ENCODE results near the gene VTA1. TPM values are rescaled to one million over a fixed set of nuclear protein-coding genes. Genes with fewer than 3 reads are reported as not detected.

VTA1 gene
- total and polyA plus RNA-seq, 3 donors from 2014 or later: 32.3 to 40.7 (median 40.7) TPM

DNA sequence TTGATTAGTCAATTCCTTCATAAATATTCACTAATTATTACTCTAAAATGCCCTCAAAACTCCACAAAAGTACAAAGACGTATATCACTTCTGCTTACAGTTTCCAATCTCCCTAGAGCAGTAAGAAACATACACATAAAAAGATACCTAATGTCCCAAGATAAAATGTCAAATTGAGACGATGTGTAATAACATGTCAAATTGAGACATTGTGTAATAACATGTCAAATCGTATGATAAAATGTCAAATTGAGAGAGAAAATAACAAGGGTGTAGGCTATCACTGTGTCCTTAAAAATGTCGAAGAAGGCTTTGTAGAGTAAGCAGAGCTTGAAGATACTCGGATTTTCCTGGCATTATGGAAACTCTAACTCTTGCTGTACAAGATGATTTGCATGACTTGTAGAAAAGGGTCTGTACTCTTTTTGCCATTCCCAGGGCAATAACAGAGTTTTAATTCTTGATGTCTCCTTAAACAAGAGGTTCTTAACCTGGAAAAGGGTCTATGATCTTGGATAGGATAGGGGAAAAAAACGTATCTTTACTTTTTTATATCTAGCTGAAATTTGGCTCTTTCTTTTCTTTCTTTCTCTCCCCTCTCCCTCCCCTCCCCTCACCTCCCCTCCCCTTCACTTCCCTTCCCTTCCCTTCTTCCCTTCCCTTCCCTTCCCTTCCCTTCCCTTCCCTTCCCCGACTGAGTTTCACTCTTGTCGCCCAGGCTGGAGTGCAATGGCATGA, 87.1 kb downstream of the VTA1 start:
- intact Hi-C loops (cut with DNase I; ENCODE audit: low total_unique reads): no loop called here
- Histone ChIP-seq H3K4me3 (no peak overlapping the region), H3K9me3 (no peaks in the 10 kb centered on the region), H3K36me3 (ENCODE audit: low read depth, missing control alignments) (no peaks in the 10 kb centered on the region), H3K4me1 (no peaks in the 10 kb centered on the region), H3K27me3 (no peaks in the 10 kb centered on the region), H3K27ac (no peak overlapping the region)
- DNase-seq: no peak
- TF ChIP-seq, protein P1, sequence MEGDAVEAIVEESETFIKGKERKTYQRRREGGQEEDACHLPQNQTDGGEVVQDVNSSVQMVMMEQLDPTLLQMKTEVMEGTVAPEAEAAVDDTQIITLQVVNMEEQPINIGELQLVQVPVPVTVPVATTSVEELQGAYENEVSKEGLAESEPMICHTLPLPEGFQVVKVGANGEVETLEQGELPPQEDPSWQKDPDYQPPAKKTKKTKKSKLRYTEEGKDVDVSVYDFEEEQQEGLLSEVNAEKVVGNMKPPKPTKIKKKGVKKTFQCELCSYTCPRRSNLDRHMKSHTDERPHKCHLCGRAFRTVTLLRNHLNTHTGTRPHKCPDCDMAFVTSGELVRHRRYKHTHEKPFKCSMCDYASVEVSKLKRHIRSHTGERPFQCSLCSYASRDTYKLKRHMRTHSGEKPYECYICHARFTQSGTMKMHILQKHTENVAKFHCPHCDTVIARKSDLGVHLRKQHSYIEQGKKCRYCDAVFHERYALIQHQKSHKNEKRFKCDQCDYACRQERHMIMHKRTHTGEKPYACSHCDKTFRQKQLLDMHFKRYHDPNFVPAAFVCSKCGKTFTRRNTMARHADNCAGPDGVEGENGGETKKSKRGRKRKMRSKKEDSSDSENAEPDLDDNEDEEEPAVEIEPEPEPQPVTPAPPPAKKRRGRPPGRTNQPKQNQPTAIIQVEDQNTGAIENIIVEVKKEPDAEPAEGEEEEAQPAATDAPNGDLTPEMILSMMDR (IDR thresholded peaks at IDR 0.05): no peak
- no peak for TF ChIP-seq POLR2A (IDR thresholded peaks at IDR 0.05)
- WGBS, 2 donors: 85 to 87% methylated on average over 8 of the region's 8 CpGs

DNA sequence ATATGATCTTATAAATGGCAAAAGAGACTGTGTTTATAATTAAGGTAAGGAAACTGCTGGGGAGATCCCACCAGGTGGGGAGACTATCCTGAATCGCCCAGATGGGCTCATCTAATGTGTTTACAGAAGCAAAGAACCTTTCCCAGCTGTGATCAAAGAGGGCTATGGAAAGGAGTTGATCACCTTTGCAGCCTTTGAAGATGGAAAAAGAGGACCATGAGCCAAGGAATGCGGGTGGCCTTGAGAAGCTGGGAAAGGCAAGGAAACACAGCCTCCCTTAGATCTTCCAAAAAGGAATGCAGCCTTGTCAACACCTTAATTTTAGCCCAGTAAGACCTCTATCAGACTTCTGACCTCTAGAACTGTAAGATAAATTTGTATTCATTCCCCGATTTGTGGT, 88.2 kb downstream of the VTA1 start:
- WGBS, 2 donors: 35 to 51% methylated on average over 3 of the region's 3 CpGs
- intact Hi-C loops (cut with DNase I; ENCODE audit: low total_unique reads): no loop called here
- H3K9me3 ChIP-seq: no peaks in the 10 kb centered on the region

DNA sequence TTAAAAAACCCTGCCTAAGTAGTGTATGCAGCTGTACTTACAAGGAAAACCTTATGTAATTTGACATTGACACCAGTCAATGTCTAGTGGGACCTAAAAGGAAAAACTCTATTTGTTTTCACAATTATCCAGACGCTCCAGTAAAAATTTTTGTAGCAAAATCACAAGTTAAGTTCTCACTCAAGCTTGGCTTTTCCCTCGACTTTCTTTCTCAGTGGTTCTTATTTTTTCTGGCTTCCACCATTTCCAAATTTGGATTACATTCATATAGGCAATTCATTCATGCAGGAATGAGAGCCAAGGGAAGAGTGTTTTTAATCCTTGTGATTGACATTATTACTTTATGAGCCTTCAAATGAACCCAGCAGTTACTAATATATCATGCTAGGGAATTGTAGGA, 88.7 kb downstream of the VTA1 start:
- H3K4me1 ChIP-seq: no peaks in the 10 kb centered on the region
- intact Hi-C loops (cut with DNase I; ENCODE audit: low total_unique reads): no loop called here
- H3K27ac ChIP-seq: no peak overlapping the region
- DNase-seq: no peak
- H3K9me3 ChIP-seq: no peaks in the 10 kb centered on the region
- TF ChIP-seq, protein P1 (IDR thresholded peaks at IDR 0.05): no peak
- TF ChIP-seq POLR2A (IDR thresholded peaks at IDR 0.05): no peak
- no peaks in the 10 kb centered on the region for H3K36me3 ChIP-seq (ENCODE audit: low read depth, missing control alignments)
- no peak overlapping the region for H3K4me3 ChIP-seq
- no peaks in the 10 kb centered on the region for H3K27me3 ChIP-seq
- WGBS, 2 donors: 74 to 90% methylated on average over 2 of the region's 2 CpGs

More for the DNA sequence above, 88.2 kb downstream of the VTA1 start:
- Histone ChIP-seq H3K4me3 (no peak overlapping the region), H3K27ac (no peak overlapping the region), H3K4me1 (no peaks in the 10 kb centered on the region), H3K36me3 (ENCODE audit: low read depth, missing control alignments) (no peaks in the 10 kb centered on the region), H3K27me3 (no peaks in the 10 kb centered on the region)
- TF ChIP-seq, protein P1 (IDR thresholded peaks at IDR 0.05): no peak
- no peak for TF ChIP-seq POLR2A (IDR thresholded peaks at IDR 0.05)
- no peak for DNase-seq

DNA sequence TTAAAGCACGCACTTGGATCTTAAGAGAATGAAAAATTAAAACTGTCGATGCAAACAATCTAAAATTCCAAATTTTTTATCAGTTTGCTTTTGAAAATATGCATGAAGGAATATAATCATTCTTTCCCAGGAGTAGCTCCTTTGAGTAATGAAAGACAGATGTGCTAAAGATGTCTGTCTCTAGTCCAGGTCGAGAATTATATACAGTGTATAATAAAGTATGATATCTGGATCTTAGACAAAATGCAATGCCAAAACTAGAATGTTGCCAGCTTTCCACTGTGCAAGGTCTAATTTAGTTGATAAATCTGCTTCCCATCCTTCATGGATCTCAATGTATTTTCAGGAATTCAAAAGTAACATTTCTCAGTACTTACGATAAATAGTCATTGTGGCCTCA, 89.6 kb downstream of the VTA1 start:
- no peak overlapping the region for H3K4me3 ChIP-seq
- no peaks in the 10 kb centered on the region for H3K9me3 ChIP-seq
- 61 to 69% methylated on average over 4 of the region's 4 CpGs for WGBS, 2 donors
- no peak for DNase-seq
- intact Hi-C loops (cut with DNase I; ENCODE audit: low total_unique reads): no loop called here
- no peaks in the 10 kb centered on the region for H3K36me3 ChIP-seq (ENCODE audit: low read depth, missing control alignments)
- no peaks in the 10 kb centered on the region for H3K4me1 ChIP-seq
- TF ChIP-seq, protein P1 (IDR thresholded peaks at IDR 0.05): no peak
- TF ChIP-seq POLR2A (IDR thresholded peaks at IDR 0.05): no peak
- no peaks in the 10 kb centered on the region for H3K27me3 ChIP-seq
- H3K27ac ChIP-seq: no peak overlapping the region

DNA sequence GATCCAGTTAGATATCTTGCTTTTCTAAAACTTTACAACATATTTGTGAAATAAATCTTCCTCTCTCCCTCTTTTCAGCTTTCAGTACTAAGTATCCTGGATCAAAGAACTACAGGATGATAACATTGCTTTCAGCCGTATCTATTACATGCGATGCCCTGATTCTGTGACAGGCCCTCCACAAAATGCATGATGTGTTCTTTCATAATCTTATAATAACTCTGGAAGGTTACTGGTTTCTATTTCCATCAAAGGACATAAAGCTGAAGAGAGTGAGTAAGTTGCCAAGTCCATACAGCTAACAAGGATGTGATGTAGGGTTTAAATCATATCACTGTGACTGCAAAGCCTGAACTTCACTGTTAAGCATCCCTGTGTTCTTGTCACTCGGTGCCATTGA, 91.8 kb downstream of the VTA1 start:
- WGBS, 2 donors: 89 to 91% methylated on average over 3 of the region's 3 CpGs
- no peak for DNase-seq
- intact Hi-C loops (cut with DNase I; ENCODE audit: low total_unique reads): no loop called here
- no peak overlapping the region for H3K4me3 ChIP-seq
- no peak overlapping the region for H3K27ac ChIP-seq
- H3K36me3 ChIP-seq (ENCODE audit: low read depth, missing control alignments): no peaks in the 10 kb centered on the region
- TF ChIP-seq, protein P1 (IDR thresholded peaks at IDR 0.05): no peak
- no peak for TF ChIP-seq POLR2A (IDR thresholded peaks at IDR 0.05)
- H3K27me3 ChIP-seq: no peaks in the 10 kb centered on the region
- no peaks in the 10 kb centered on the region for H3K4me1 ChIP-seq
- no peaks in the 10 kb centered on the region for H3K9me3 ChIP-seq
